Nephron (organoid): ENCODE data around the gene STEAP3.

Experiments
- H3K27ac Mint-ChIP-seq, 3 experiments: 2 replicates each; pipeline ENCODE4 v1.8.0; 2020; ENCODE audit warnings: mixed read lengths in 3 of 3, mild to moderate bottlenecking in 2 of 3, moderate library complexity in 1 of 3
- H3K27me3 Mint-ChIP-seq: 2 replicates; pipeline ENCODE4 v1.8.0; 2021; ENCODE audit warnings: low read depth, mild to moderate bottlenecking, moderate library complexity, mixed read lengths
- H3K36me3 Mint-ChIP-seq: 2 replicates; pipeline ENCODE4 v1.8.0; 2020; ENCODE audit warnings: low read depth, mixed read lengths
- H3K4me1 Mint-ChIP-seq: 2 replicates; pipeline ENCODE4 v1.8.0; 2020; ENCODE audit warnings: mixed read lengths
- H3K4me3 Mint-ChIP-seq, 3 experiments: 2 replicates each; pipeline ENCODE4 v1.8.0; 2020; ENCODE audit warnings: mild to moderate bottlenecking in 3 of 3, mixed read lengths in 3 of 3, moderate library complexity in 2 of 3
- H3K9me3 Mint-ChIP-seq: 2 replicates; pipeline ENCODE4 v1.8.0; 2020; ENCODE audit warnings: mixed read lengths
- TF ChIP-seq, protein P1 (sequence below), 3 experiments: fragments of 200-600 bp; sonication (generic); IDR thresholded peaks; one replicate each; pipeline ENCODE4 v1.5.0; 2021; ENCODE audit warnings: antibody characterized with exemption in 3 of 3; ENCODE audit not compliant: unreplicated experiment in 3 of 3

The STEAP3 gene

DNA sequence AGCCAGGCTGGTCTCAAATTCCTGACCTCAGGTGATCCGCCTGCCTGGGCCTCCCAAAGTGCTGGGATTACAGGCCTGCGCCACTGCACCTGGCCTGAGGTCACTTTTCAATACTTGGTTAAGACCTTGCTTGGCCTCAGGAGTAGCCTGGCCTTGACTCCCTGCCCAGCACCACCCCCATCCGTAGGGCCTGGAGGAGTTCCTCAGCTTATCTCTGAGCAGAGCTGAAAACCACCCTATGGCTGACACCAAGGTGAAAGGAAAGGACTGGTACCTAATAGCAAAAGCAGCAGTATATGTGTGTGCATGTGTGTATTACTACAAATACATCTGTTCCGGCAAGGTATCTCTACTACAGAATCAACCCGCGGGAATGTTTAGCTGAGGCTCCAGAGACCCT lies 56.0 kb downstream of the STEAP3 start:
- no peak overlapping the region for H3K4me3 Mint-ChIP-seq
- no peaks in the 10 kb centered on the region for H3K4me1 Mint-ChIP-seq
- no peaks in the 10 kb centered on the region for H3K27me3 Mint-ChIP-seq
- no peaks in the 10 kb centered on the region for H3K36me3 Mint-ChIP-seq
- no peak overlapping the region for H3K27ac Mint-ChIP-seq
- no peaks in the 10 kb centered on the region for H3K9me3 Mint-ChIP-seq
- TF ChIP-seq, protein P1, sequence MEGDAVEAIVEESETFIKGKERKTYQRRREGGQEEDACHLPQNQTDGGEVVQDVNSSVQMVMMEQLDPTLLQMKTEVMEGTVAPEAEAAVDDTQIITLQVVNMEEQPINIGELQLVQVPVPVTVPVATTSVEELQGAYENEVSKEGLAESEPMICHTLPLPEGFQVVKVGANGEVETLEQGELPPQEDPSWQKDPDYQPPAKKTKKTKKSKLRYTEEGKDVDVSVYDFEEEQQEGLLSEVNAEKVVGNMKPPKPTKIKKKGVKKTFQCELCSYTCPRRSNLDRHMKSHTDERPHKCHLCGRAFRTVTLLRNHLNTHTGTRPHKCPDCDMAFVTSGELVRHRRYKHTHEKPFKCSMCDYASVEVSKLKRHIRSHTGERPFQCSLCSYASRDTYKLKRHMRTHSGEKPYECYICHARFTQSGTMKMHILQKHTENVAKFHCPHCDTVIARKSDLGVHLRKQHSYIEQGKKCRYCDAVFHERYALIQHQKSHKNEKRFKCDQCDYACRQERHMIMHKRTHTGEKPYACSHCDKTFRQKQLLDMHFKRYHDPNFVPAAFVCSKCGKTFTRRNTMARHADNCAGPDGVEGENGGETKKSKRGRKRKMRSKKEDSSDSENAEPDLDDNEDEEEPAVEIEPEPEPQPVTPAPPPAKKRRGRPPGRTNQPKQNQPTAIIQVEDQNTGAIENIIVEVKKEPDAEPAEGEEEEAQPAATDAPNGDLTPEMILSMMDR (IDR thresholded peaks at IDR 0.05; ENCODE audit: unreplicated experiment in 3 of 3) = no peak

DNA sequence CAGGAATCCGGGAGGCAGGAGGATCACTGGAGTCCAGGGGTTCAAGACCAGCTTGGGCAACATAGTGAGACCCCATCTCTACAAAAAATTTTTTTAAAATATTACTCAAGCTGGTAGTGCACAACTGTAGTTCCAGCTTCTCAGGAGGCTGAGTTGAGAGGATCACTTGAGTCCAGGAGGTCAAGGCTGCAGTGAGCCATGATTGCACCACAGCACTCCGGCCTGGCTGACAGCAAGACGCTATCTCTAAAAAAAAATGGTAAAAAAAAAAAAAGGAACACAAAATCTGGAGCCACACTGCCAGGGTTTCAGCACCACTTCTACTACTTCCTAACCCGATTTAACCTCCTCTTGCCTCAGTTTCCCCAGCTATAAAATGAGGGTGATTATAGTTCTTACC lies 57.0 kb downstream of the STEAP3 start:
- Mint-ChIP-seq H3K36me3 (no peaks in the 10 kb centered on the region), H3K27ac (no peak overlapping the region), H3K9me3 (no peaks in the 10 kb centered on the region), H3K4me3 (no peak overlapping the region), H3K4me1 (no peaks in the 10 kb centered on the region), H3K27me3 (no peaks in the 10 kb centered on the region)
- TF ChIP-seq, protein P1 (IDR thresholded peaks at IDR 0.05; ENCODE audit: unreplicated experiment in 3 of 3) = no peak

DNA sequence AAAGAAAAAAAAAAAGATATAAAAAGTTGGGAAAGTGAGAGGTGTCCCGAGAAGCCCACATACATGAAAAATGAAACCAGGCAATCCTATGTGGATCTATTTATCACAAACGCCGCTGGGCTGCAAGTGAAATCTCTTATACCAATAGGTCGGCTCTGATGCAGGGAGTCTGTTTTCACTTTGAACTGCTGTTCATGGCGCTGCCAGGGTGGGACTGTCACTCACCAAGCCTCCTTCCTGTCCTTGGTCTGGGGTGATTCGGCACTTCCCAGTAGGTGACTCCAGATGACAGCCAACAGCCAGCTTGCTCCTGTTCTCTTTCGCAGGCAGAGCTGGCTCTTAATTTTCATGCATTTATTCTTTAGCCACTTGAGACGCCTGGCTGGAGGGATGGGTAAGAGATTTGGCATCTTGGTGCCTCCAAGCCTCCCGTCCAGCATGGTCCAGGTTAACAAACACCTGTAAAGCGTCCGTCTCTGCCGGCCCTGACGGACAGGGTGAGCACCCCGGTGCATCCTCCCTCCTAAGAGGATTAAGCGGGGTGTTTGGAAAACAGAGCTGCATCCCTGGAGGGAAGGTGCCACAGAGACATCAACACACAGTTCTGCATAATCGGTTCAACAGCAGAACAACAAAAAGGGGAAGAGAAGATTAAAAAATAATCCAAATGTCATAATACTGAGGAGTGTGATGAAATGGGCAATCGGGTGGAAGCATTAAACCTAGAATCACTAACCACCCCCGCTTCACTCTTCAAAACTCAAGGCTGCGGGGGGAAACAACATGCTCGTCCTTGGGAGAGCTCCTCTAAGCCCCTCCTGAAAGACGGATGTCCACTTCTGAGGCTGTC lies 58.7 kb downstream of the STEAP3 start:
- TF ChIP-seq, protein P1 (IDR thresholded peaks at IDR 0.05; ENCODE audit: unreplicated experiment in 3 of 3) = no peak
- H3K4me1 Mint-ChIP-seq = no peaks in the 10 kb centered on the region
- H3K27me3 Mint-ChIP-seq = no peaks in the 10 kb centered on the region
- H3K4me3 Mint-ChIP-seq = no peak overlapping the region
- H3K36me3 Mint-ChIP-seq = no peaks in the 10 kb centered on the region
- H3K9me3 Mint-ChIP-seq = no peaks in the 10 kb centered on the region
- H3K27ac Mint-ChIP-seq = no peak overlapping the region

DNA sequence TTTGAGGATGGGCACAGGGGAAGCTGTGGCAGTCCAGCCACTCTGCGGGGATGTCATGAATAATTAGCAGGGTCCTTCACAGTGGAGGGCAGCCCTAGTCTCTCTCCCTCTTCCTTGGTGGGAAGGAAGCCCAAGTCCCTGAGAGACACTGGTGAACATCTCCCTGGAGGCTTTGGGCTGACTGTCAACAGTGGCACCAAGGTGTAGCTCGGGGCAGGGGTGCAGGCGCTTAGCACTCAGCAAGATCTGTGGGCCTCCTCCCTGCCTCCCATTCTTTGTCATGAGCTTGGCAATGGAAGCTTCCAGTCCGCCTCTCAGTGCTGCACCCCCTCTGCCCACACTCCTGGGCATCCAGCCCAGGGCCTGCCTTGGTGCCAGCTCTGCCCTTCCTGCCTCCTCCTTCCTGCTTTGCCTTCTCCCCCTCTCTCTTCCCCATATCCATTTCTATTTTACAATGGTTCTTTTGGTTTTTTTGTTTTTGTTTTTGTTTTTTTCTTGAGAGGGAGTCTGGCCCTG lies 59.4 kb downstream of the STEAP3 start:
- H3K27ac Mint-ChIP-seq = no peak overlapping the region
- no peaks in the 10 kb centered on the region for H3K9me3 Mint-ChIP-seq
- TF ChIP-seq, protein P1 (IDR thresholded peaks at IDR 0.05; ENCODE audit: unreplicated experiment in 3 of 3) = no peak
- H3K27me3 Mint-ChIP-seq = no peaks in the 10 kb centered on the region
- no peaks in the 10 kb centered on the region for H3K36me3 Mint-ChIP-seq
- H3K4me3 Mint-ChIP-seq = no peak overlapping the region
- H3K4me1 Mint-ChIP-seq = no peaks in the 10 kb centered on the region

DNA sequence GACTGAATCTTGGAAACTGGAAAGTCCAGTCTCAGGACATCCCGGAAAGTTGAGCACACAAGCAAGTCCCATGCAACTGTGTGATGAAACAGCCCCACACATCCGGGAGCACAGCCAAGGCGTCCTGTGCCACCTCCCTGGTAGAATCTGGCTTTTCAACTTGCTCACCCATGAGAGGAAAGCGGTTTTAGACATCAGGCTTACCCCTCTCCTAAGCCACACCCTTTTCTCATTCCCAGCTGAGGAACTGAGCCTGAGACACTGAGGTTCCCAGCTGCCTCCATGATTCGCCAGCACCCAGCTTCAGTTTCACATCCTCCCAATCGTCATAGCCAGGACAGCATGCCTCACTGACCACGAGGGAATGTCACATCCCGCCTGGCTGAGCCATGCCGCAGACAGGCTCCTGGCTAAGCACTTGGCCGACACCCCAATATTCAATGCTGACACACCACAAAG lies 60.3 kb downstream of the STEAP3 start:
- Mint-ChIP-seq H3K9me3 (no peaks in the 10 kb centered on the region), H3K27ac (no peak overlapping the region), H3K4me3 (no peak overlapping the region), H3K36me3 (no peaks in the 10 kb centered on the region), H3K27me3 (no peaks in the 10 kb centered on the region), H3K4me1 (no peaks in the 10 kb centered on the region)
- TF ChIP-seq, protein P1 (IDR thresholded peaks at IDR 0.05; ENCODE audit: unreplicated experiment in 3 of 3) = no peak

DNA sequence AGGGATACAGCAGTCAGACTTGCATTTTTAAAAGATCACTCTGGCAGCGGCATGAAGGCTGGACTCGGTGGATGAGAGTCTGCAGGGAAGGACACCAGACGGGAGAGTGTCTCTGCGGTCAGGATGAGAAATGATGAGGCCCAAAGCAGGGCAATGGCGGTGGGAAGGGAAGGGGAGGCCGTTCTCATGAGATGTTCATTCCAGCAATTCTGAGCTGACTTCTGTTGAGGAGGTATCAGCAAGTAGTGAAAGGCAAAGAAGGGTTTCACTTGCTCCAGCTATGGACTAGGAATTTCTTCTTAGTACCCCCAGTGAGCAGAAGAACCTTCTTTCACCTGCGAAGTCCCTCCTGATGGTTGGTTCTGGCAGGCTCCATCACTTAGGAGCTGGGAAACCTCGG lies 63.0 kb downstream of the STEAP3 start:
- Mint-ChIP-seq H3K36me3 (no peaks in the 10 kb centered on the region), H3K4me3 (no peak overlapping the region), H3K27me3 (peaks cover 9% of the 10 kb centered on the region), H3K4me1 (no peaks in the 10 kb centered on the region), H3K9me3 (no peaks in the 10 kb centered on the region), H3K27ac (no peak overlapping the region)
- TF ChIP-seq, protein P1 (IDR thresholded peaks at IDR 0.05; ENCODE audit: unreplicated experiment in 3 of 3) = no peak
